DMS 273 (cell line): Measurements from ENCODE around the gene TRAF6.
"Not testable (repeated sequence)": the region's sequence is repeated elsewhere in the genome, so short reads cannot be mapped to it uniquely, and the experiment has no call there.

Experiments used
- DNase-seq: peaks from one replicate; lab custom pipeline; 2025; ENCODE audit not compliant: unreplicated experiment; lab: John Stamatoyannopoulos, UW

Gene TRAF6

DNA sequence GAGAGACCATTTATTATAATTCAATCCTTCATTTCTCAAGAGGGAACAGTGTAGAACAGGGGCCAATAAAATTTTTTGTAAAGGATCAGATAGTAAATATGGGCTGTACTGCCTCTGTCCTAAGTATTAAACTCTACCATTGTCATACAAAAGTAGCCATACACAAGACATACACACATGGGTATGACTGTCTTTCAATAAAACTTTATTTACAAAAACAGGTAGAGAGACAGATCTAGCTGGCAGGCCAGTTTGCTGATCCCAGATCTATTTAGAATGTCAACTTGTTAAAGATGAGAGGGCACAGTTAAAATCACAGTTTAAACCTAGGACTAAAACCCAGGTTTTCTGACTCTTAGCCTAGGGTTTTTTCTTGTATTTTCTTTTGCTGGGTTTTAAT lies 16.7 kb downstream of the TRAF6 start:
- no peak for DNase-seq

- DNase-seq = peak; percentile 56
Measured at GRCh38 chr11:36492724-36493304, 17.3 kb downstream of the TRAF6 start.

DNA sequence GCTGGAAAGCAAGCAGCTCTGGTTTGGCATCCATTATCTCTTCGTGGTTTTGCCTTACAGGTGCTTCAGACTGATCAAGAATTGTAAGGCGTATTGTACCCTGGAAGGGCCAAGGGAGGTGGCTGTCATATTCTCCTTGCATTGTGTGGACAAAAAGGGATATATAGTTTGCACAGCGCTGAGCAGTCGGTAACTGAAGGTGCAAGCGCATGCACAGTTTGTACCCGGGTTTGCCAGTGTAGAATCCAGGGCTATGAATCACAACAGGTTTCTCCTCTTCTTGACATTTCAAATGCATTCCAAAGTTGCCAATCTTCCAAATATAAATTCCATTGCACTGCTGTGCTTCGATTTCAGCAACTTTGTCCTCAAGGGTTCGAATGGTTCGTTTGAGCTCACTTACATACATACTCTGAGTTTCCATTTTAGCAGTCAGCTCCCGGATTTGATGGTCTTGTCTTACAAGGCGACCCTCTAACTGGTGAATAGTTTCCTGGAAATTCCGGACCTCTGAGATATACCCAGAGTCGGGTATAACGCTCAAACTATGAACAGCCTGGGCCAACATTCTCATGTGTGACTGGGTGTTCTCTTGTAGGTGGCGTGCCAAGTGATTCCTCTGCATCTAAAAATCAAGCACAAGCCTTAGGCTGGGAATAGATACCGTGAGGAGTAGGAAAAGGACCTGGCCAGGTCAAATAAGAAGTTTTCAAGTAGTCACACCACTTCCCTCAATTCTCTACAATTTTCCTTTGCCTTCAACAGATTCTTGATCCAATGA lies 19.9 kb downstream of the TRAF6 start:
- DNase-seq = no peak

GRCh38 chr11:36488096-36488495 lies 22.0 kb downstream of the TRAF6 start:
- DNase-seq = no peak

DNA sequence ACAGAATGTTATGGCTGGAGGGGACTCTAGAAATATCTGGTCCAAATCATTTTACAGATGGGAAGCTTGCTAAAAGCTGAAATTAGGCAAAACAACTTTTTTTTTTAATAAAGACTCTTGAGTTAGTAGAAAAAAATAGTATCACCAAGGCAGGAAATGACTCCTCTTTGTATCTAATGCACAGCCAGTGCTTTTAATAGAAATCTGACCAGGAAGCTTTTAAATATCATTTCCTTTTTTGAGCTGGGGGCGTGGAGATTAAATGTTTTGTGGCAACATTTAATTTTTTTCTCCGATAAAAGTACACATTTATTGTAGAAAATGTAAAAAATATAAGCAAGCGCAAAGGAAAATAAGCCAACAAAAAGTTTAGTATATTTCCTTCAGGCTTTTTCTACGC lies 22.5 kb downstream of the TRAF6 start:
- no peak for DNase-seq

DNA sequence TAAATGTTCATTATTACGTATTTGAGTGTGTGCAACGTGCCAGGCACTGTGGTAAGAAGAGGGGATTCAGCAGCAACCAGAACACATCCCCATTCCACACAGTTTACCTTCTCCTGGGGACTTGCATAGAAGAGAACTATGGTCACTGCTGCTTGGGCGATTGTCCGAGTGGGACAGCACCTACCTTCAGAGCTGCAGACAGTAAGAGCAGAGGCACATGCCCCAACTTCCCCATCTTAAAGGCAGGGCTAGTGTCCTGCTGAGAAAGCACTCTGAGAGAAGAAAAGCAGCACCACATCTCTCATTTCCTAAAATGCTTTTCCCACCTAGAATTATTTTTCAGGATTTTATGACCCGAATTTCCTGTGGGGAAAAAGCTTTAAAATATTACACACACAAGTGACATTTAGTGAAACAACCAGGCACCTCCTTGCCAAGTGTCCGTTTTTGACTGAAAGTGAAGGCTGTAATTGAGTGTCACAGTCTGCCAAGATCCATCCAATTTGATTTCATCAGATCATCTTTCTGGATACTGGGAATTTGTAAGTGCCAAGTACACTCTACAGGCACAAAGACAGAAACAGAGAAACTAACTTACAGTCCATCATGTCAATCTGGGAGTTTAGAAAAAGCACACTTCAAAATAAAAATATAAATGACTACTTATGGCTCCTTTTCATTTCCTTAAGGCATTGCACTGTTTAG lies 24.6 kb downstream of the TRAF6 start:
- DNase-seq = no peak

- not testable (repeated sequence) for DNase-seq
Measured at GRCh38 chr11:36483042-36483441, 27.0 kb downstream of the TRAF6 start.

GRCh38 chr11:36480833-36481232 lies 29.2 kb downstream of the TRAF6 start:
- DNase-seq = no peak

- DNase-seq = peak; percentile 62
Measured at GRCh38 chr11:36478700-36479329, 31.3 kb downstream of the TRAF6 start.

- no peak for DNase-seq
Measured at GRCh38 chr11:36475192-36475591, 34.9 kb downstream of the TRAF6 start.

GRCh38 chr11:36471577-36471976 lies 38.5 kb downstream of the TRAF6 start:
- DNase-seq = no peak

GRCh38 chr11:36469881-36470802 lies 39.9 kb downstream of the TRAF6 start:
- no peak for DNase-seq

DNA sequence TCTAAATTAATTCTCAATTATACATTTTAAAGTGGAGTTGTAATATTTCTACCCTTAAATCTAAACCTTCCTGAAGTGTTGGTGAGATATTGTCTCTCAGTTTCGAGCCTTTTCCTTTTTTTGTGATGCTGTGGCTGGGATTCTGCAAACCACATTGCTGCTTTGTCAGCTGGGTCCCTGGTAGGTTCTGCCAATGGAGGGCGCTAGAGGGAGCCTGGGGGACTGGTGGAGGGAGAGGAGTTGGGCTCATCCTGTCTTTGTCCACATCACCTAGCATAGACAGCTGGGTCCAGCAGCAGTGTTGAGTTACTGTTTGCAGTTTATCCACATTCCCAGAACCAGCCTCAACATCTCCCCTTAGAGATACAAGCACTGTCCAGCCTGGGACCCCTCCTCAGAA lies 41.0 kb downstream of the TRAF6 start:
- DNase-seq = peak; percentile 29

- DNase-seq = no peak
Measured at GRCh38 chr11:36467916-36468315, 42.2 kb downstream of the TRAF6 start.

GRCh38 chr11:36467012-36467411 lies 43.1 kb downstream of the TRAF6 start:
- no peak for DNase-seq

- no peak for DNase-seq
Measured at GRCh38 chr11:36465449-36466163, 44.5 kb downstream of the TRAF6 start.

GRCh38 chr11:36464720-36465119 lies 45.4 kb downstream of the TRAF6 start:
- DNase-seq = no peak

GRCh38 chr11:36463781-36464180 lies 46.3 kb downstream of the TRAF6 start:
- no peak for DNase-seq

- no peak for DNase-seq
Measured at GRCh38 chr11:36462321-36462720, 47.8 kb downstream of the TRAF6 start.

DNA sequence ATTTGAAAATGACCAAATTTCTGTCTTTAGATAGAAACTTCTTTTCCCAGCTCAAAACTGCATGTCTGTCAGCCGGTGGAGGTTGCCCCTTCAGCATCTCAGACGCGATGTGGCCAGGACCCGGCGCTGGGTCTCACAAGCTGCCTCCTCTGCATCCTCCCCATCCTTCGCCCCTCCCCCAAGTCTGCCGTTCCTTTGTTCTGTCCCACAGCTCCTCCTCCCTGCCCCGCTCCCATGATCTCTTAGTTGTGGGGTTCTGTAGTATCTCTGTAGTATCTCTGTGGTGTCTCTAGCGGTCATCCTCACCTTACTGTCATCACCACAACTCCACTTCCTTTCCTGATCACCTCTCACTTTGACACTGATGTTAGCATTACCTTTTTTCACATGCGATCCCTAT lies 49.9 kb downstream of the TRAF6 start:
- DNase-seq = no peak
